CD14-positive monocyte (primary cell): ENCODE measurements around the gene PIK3R1. TPM values are rescaled to one million over a fixed set of nuclear protein-coding genes. Genes with fewer than 3 reads are reported as not detected.

Experiments used
- DNase-seq, 3 donors: peaks; one replicate each; pipeline ENCODE4 v3.0.0-alpha.2; 2011 to 2022
- H2AFZ ChIP-seq: 2 replicates; pipeline ENCODE4 v1.6.0; 2012; ENCODE audit warnings: mild to moderate bottlenecking, low read depth, low read length, inconsistent platforms; ENCODE audit not compliant: insufficient read depth, poor library complexity, severe bottlenecking
- H3K27ac ChIP-seq, 2 donors: 1 replicate in 1 of 2; 2 replicates in 1 of 2; pipeline ENCODE4 v1.5.1; 2012 to 2013; ENCODE audit warnings: low read length in 2 of 2, control low read depth in 1 of 2, inconsistent platforms in 1 of 2, low read depth in 1 of 2, mild to moderate bottlenecking in 1 of 2
- H3K27me3 ChIP-seq, 2 donors: one replicate each; pipeline versions ENCODE4 v1.6.0 to v1.6.1; 2011 to 2013; ENCODE audit warnings: low read length in 2 of 2; ENCODE audit not compliant: control insufficient read depth in 2 of 2, insufficient read depth in 2 of 2
- H3K36me3 ChIP-seq, 2 donors: replicated peaks in 1 of 2; 1 replicate in 1 of 2; 2 replicates in 1 of 2; pipeline versions ENCODE4 v1.5.1 to v1.6.1; 2012 to 2013; ENCODE audit warnings: low read length in 2 of 2, control low read depth in 1 of 2, inconsistent platforms in 1 of 2, mild to moderate bottlenecking in 1 of 2; ENCODE audit not compliant: insufficient read depth in 2 of 2, control insufficient read depth in 1 of 2
- H3K4me1 ChIP-seq, 2 donors: 1 replicate in 1 of 2; 2 replicates in 1 of 2; pipeline versions ENCODE4 v1.5.1 to v1.6.1; 2012 to 2013; ENCODE audit warnings: low read length in 2 of 2, control low read depth in 1 of 2, inconsistent platforms in 1 of 2, mild to moderate bottlenecking in 1 of 2, moderate library complexity in 1 of 2; ENCODE audit not compliant: insufficient read depth in 2 of 2, control insufficient read depth in 1 of 2
- H3K4me2 ChIP-seq: replicated peaks from 2 replicates; pipeline ENCODE3; 2012; ENCODE audit warnings: low read length, moderate library complexity, mild to moderate bottlenecking; ENCODE audit not compliant: poor library complexity, severe bottlenecking; ENCODE audit errors: extremely low read depth
- H3K4me3 ChIP-seq, 3 experiments: fragments of 200-600 bp in 1 of 3; sonication (generic) in 1 of 3; replicated peaks in 1 of 3; 1 replicate in 2 of 3; 2 replicates in 1 of 3; pipeline ENCODE4 v1.5.1; 2011 to 2013; ENCODE audit warnings: low read length in 3 of 3, mild to moderate bottlenecking in 3 of 3, control low read depth in 2 of 3, low read depth in 2 of 3, inconsistent platforms in 1 of 3, moderate library complexity in 1 of 3
- H3K79me2 ChIP-seq: 2 replicates; pipeline ENCODE4 v1.6.0; 2012; ENCODE audit warnings: mild to moderate bottlenecking, control low read depth, inconsistent platforms, low read length, moderate library complexity; ENCODE audit not compliant: insufficient read depth
- H3K9ac ChIP-seq: 2 replicates; pipeline ENCODE4 v1.6.0; 2017; ENCODE audit warnings: low read length, mild to moderate bottlenecking; ENCODE audit not compliant: insufficient read depth, poor library complexity, severe bottlenecking
- H3K9me3 ChIP-seq, 2 donors: replicated peaks in 1 of 2; 1 replicate in 1 of 2; 2 replicates in 1 of 2; pipeline versions ENCODE4 v1.5.1 to v1.6.1; 2012 to 2013; ENCODE audit warnings: low read length in 2 of 2, control low read depth in 1 of 2; ENCODE audit not compliant: control insufficient read depth in 1 of 2, insufficient read depth in 1 of 2
- H4K20me1 ChIP-seq: 2 replicates; pipeline ENCODE4 v1.6.0; 2012; ENCODE audit warnings: mild to moderate bottlenecking, low read length, control low read depth, moderate library complexity; ENCODE audit not compliant: insufficient read depth
- H3K27ac Mint-ChIP-seq, 7 donors: one replicate each; pipeline ENCODE4 v1.8.0; 2020; ENCODE audit warnings: mild to moderate bottlenecking in 7 of 7, mixed read lengths in 7 of 7, moderate library complexity in 6 of 7, inconsistent platforms in 2 of 7
- H3K27me3 Mint-ChIP-seq, 3 donors: one replicate each; pipeline ENCODE4 v1.8.0; 2021 to 2022; ENCODE audit warnings: low read depth in 3 of 3, mild to moderate bottlenecking in 3 of 3, mixed read lengths in 3 of 3, moderate library complexity in 3 of 3, inconsistent platforms in 1 of 3
- H3K36me3 Mint-ChIP-seq, 2 donors: one replicate each; pipeline ENCODE4 v1.8.0; 2020; ENCODE audit warnings: mixed read lengths in 2 of 2, inconsistent platforms in 1 of 2, mild to moderate bottlenecking in 1 of 2
- H3K4me1 Mint-ChIP-seq: one replicate; pipeline ENCODE4 v1.8.0; 2020; ENCODE audit warnings: mild to moderate bottlenecking, mixed read lengths
- H3K4me3 Mint-ChIP-seq, 2 donors: one replicate each; pipeline ENCODE4 v1.8.0; 2020; ENCODE audit warnings: mild to moderate bottlenecking in 2 of 2, mixed read lengths in 2 of 2, moderate library complexity in 1 of 2
- H3K9me3 Mint-ChIP-seq, 7 donors: one replicate each; pipeline ENCODE4 v1.8.0; 2020 to 2022; ENCODE audit warnings: mixed read lengths in 7 of 7, mild to moderate bottlenecking in 6 of 7, moderate library complexity in 6 of 7, inconsistent platforms in 2 of 7
- CTCF ChIP-seq: fragments of 200-600 bp; IDR thresholded peaks from one replicate; pipeline ENCODE4 v1.8.0; 2022; ENCODE audit warnings: antibody characterized with exemption, mild to moderate bottlenecking
- WGBS: methylation state at CpG from one replicate; pipeline ENCODE4 v1.1.5; 2013; ENCODE audit warnings: missing lambda C conversion rate; ENCODE audit not compliant: insufficient coverage; 5-methylcytosine and 5-hydroxymethylcytosine counted together
- intact Hi-C, 2 donors: fragments of 100-400 bp; cut with micrococcal nuclease; formaldehyde crosslinking; loops; one replicate each; pipeline versions ENCODE4 v1.15.0 to v1.15.1; 2023
- polyA plus RNA-seq, 3 donors: library from polyadenylated mRNA; depleted of rRNA in 1 of 3; unstranded in 2 of 3; stranded (reverse) in 1 of 3; fragments of 300-500 nt in 2 of 3; fragments of >200 nt in 1 of 3; fragmentation: Illumina TruSeq in 2 of 3; gene quantifications; 1 replicate in 2 of 3; 2 replicates in 1 of 3; pipeline ENCODE4 v1.2.3, GENCODE V29; 2012 to 2021

Gene PIK3R1
- polyA plus RNA-seq, 3 donors = 9.5 to 25.5 (median 10.5) TPM

- no peak overlapping the region for H3K4me2 ChIP-seq
- peaks cover 28% of the 10 kb centered on the region for H4K20me1 ChIP-seq
- H3K36me3 ChIP-seq = peaks cover 82 to 100% of the 10 kb centered on the region in 2 donors
- Mint-ChIP-seq H3K4me1 (no peaks in the 10 kb centered on the region), H3K27ac (peak overlapping the region in 2 of 7 donors; percentile 0 to 57), H3K36me3 (peaks cover 86 to 89% of the 10 kb centered on the region in 2 donors), H3K4me3 (no peak overlapping the region), H3K27me3 (no peaks in the 10 kb centered on the region), H3K9me3 (no peaks in the 10 kb centered on the region)
- no peaks in the 10 kb centered on the region for H3K9me3 ChIP-seq
- no peaks in the 10 kb centered on the region for H3K27me3 ChIP-seq
- H3K4me1 ChIP-seq = no peaks in the 10 kb centered on the region
- H3K9ac ChIP-seq = no peak overlapping the region
- peaks cover 7% of the 10 kb centered on the region for H3K79me2 ChIP-seq
- intact Hi-C loops = loop anchor here in 1 of 2 donors (10.0 kb wide), 1 partner anchor 65 kb away; no protein-coding TSS in a partner anchor
- H3K4me3 ChIP-seq = no peak overlapping the region
- 91% methylated on average over 3 of the region's 4 CpGs for WGBS
- no peak overlapping the region for H2AFZ ChIP-seq
- TF ChIP-seq CTCF = no peak
- no peak overlapping the region for H3K27ac ChIP-seq
- no peak for DNase-seq
Observed at GRCh38 chr5:68279984-68280383, 64.4 kb downstream of the PIK3R1 start.

GRCh38 chr5:68282001-68282400, 66.4 kb downstream of the PIK3R1 start:
- H3K4me3 Mint-ChIP-seq = no peak overlapping the region
- intact Hi-C loops = loop anchor here in 1 of 2 donors (10.0 kb wide), 1 partner anchor 63 kb away; no protein-coding TSS in a partner anchor
- H3K9me3 ChIP-seq = no peaks in the 10 kb centered on the region
- H3K27ac ChIP-seq = peak overlapping the region in 1 of 2 donors; percentile 32
- no peak overlapping the region for H3K9ac ChIP-seq
- peaks cover 69 to 75% of the 10 kb centered on the region in 2 donors for H3K36me3 Mint-ChIP-seq
- H3K79me2 ChIP-seq = peaks cover 10% of the 10 kb centered on the region
- no peak for DNase-seq
- WGBS = 89% methylated on average over 3 of the region's 4 CpGs
- no peak overlapping the region for H3K4me2 ChIP-seq
- no peak for TF ChIP-seq CTCF
- H3K36me3 ChIP-seq = peaks cover 62 to 84% of the 10 kb centered on the region in 2 donors
- H3K9me3 Mint-ChIP-seq = no peaks in the 10 kb centered on the region
- no peak overlapping the region for H2AFZ ChIP-seq
- peaks cover 4 to 6% of the 10 kb centered on the region in 2 donors for H3K4me1 ChIP-seq
- peak overlapping the region in 2 of 7 donors; percentile 27 to 67 for H3K27ac Mint-ChIP-seq
- peaks cover 14% of the 10 kb centered on the region for H3K4me1 Mint-ChIP-seq
- H4K20me1 ChIP-seq = peaks cover 18% of the 10 kb centered on the region
- H3K27me3 ChIP-seq = no peaks in the 10 kb centered on the region
- no peak overlapping the region for H3K4me3 ChIP-seq
- H3K27me3 Mint-ChIP-seq = no peaks in the 10 kb centered on the region
